GM13977 (cell line): ENCODE data around the gene IL1R2.

Source experiments
- DNase-seq: peaks from one replicate; pipeline ENCODE4 v3.0.0; 2012; ENCODE audit warnings: low spot score
- CTCF ChIP-seq: IDR thresholded peaks from 2 replicates; pipeline ENCODE4 v1.5.1; 2012; ENCODE audit warnings: mild to moderate bottlenecking, control low read depth; ENCODE audit not compliant: insufficient read depth; ENCODE audit errors: extremely low read depth, missing control alignments
- in situ Hi-C: fragments of 300-500 bp; cut with MboI; formaldehyde crosslinking; loops from one replicate; pipeline ENCODE4 v1.12.0; 2022; ENCODE audit warnings: low sequenced_read_pairs, low pct_unique_long_range_greater_than_20kb, mixed read lengths, inconsistent platforms; ENCODE audit not compliant: unreplicated experiment

IL1R2 gene

DNA sequence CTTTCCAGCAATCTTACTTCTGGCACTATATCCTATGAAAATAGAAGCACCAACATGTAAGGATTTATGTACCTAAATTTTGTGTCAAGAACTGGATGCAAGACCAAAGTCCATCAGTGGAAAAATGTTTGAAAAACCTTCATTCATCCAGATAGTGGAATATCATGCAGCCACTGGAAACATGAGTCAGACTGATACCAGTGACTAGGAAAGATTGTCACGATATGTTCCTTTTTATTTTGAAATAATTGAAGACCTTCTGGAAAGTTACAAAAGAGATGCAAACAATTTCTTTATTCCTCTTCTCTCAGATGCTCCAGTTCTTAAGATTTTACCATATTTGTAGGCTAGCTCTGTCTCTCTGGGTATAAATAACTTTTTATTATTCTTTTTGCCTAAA lies 40.5 kb upstream of the IL1R2 start:
- in situ Hi-C loops = no loop called here
- TF ChIP-seq CTCF = no peak
- no peak for DNase-seq

DNA sequence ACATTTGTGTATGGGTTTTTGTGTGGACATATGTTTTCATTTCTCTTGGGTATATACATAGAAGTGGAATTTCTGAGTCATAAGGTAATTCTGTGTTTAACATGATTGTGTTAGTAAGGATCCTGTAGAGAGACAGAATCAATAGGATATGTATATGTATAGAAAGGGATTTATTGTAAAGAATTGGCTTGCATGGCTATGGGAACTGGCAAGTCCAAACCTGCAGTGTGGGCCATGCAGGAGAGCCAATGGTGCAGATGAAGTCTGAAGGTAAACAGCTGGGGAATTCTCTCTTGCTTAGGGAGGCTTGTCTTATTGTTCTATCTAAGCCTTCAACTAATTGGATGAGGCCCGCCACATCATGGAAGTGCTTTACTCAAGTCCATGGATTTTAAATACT lies 39.2 kb upstream of the IL1R2 start:
- DNase-seq = no peak
- TF ChIP-seq CTCF = no peak

DNA sequence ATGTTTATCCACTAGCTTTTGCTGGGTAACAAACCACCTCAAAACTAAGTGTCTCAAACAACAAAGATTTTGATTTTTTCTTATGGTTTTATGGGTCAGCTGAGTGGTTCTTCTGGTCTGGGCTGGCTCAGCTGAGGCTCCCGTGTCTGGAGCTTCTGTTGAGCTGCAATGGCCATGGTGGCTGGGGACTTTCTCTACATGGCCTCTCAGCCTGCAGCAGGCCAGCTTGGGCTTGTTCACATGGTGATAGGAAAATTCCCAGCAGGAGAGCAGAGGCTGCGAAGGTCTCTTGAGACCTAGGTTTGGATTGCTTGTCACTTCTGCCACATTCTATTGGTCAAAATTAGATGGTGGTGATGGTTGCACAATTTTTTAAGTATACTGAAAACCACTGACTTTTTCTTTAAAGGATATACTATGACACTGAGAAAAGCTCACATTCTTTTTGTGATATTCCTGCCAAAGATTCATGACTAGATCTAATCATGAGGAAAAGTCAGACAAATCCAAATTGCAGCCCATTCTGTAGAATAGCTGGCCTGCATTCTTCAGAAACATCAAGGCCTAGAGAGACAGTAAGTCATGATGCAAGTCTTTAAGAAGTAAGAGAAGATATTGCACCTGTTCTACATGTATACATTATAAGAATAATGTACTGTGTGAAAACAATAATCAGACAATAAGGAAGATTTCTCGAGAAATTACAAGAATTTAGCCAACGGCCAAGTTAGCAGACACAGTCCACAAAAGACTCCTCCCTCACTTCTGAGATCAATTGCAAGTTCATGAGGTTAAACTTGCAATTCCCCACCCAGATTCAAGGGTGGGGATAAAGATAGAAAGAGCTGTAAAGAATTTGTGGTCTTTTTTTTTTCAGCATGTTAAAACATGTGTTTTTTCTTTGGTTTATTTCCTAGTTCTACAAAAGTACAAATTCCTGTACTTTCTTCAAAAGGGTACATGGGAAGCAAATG lies 35.0 kb upstream of the IL1R2 start:
- DNase-seq = no peak
- TF ChIP-seq CTCF = no peak
- in situ Hi-C loops = no loop called here

More for the DNA sequence above, 39.2 kb upstream of the IL1R2 start:
- in situ Hi-C loops = no loop called here

DNA sequence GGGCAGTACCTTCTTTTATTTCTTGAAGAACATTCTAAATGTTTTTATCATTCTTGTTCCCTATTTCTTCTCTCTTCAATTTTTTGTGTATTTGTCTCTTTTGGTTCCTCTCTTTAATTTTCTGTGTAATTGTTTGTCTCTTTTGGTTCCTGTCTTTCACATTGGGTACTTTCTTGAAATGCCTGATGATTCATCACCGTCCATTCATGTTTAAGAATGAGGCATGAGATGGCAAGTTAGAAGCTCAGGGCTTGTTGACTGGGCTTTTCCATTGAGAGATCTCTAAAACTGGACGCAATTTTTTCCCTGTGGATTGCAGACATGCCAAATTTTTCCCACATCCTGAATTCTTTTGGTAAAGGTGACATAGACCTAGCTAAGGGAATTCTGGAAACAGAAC lies 33.7 kb upstream of the IL1R2 start:
- DNase-seq = no peak
- TF ChIP-seq CTCF = no peak
- in situ Hi-C loops = no loop called here

DNA sequence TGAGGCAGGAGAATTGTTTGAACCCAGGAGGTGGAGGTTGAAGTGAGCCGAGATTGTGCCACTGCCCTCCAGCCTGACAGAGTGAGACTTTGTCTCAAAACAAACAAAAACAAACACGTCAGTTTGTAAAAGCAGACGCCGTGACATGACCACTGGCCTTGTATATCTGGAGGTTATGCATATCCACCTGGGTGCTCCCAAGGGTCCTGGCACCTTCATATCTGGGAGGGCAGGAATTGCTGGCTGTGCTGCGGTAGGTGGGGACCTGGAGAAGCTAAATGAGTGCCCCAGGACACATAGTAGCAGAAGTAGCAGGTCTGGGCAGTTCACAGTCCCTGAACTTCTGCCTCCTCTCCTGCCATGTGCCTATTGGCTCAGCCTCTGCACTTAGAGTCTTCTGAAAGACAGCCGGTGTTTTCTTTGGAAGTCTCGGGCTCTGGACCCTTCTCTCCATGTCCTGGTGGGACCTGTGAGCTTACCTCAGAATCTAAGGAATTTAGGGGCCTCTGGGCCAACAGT lies 30.9 kb upstream of the IL1R2 start:
- TF ChIP-seq CTCF = no peak
- no peak for DNase-seq
- in situ Hi-C loops = no loop called here

DNA sequence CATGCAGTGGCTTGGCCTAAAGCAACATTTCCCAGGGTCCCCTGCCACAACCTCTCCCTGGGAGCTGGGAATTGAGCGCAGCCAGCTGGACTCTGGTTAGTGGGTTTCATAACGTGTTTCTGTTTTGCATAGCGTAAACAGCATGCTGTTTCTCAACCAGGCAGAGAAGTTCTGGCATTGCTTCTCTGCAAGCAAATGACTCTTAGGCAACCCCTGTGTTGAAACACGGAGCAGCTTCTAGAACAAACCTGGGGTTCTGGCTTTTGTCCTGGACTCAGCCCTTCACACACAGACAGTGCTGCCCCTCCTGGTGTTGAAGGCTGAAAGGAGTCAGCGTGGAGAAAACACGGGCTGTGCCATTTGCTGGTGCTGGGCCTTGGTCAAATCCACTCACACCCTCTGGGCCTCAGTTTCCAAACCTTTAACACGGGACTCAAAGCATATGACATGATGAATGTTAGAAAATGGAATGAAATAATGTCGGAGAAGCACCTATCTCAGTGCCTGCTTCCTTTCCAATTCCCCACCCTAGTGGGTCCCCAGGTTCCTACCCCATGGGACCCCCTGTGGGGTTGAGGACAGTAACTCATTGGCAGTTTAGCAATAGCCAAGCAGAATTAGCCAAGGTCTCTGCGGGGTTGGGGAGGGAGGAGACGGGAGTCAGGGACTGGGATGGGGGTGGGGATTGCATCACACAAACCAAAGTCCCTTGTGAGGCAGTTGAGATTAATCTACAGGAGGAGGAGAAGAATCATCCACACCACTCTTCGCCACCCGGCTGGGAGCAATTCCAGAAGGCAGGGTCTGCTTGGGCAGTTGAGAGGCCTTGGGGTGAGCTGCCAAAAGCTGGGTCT lies 30.2 kb upstream of the IL1R2 start:
- DNase-seq = no peak
- in situ Hi-C loops = no loop called here
- TF ChIP-seq CTCF = no peak
